OCI-LY3 (cell line): Measurements from ENCODE around the gene NUP188.
"Not testable (repeated sequence)": the region's sequence is repeated elsewhere in the genome, so short reads cannot be mapped to it uniquely, and the experiment has no call there.

Experiments
- H2AFZ ChIP-seq: fragments of 200-600, 300-600 bp; shearing (Covaris generic); 2 replicates; pipeline ENCODE4 v1.6.0; 2014; ENCODE audit warnings: antibody characterized with exemption, low read depth, low read length
- H3K27ac ChIP-seq: fragments of 200-600, 300-600 bp; sonication (generic); 2 replicates; pipeline ENCODE4 v1.5.1; 2014; ENCODE audit warnings: mild to moderate bottlenecking, low read length, moderate library complexity, mixed read lengths
- H3K27me3 ChIP-seq: fragments of 200-600, 300-600 bp; sonication (generic); 2 replicates; pipeline ENCODE4 v1.6.1; 2014; ENCODE audit warnings: low read depth, low read length, mixed read lengths
- H3K36me3 ChIP-seq: fragments of 200-600, 300-600 bp; sonication (generic); replicated peaks from 2 replicates; pipeline ENCODE3; 2014; ENCODE audit warnings: low read depth, low read length, mixed read lengths
- H3K4me1 ChIP-seq: fragments of 300-600, 200-600 bp; sonication (generic); 2 replicates; pipeline ENCODE4 v1.6.1; 2014; ENCODE audit warnings: low read length, mixed read lengths
- H3K4me2 ChIP-seq: fragments of 200-600, 300-600 bp; sonication (generic); 2 replicates; pipeline ENCODE4 v1.6.1; 2014; ENCODE audit warnings: low read length, mixed read lengths
- H3K4me3 ChIP-seq: fragments of 300-600, 200-600 bp; sonication (generic); 2 replicates; pipeline ENCODE4 v1.5.1; 2014; ENCODE audit warnings: antibody characterized with exemption, mild to moderate bottlenecking, low read length, moderate library complexity
- H3K79me2 ChIP-seq: fragments of 300-600, 200-600 bp; shearing (Covaris generic); 2 replicates; pipeline ENCODE4 v1.6.1; 2014; ENCODE audit warnings: mild to moderate bottlenecking, low read length, mixed read lengths
- H3K9ac ChIP-seq: fragments of 300-600, 200-600 bp; shearing (Covaris generic); 2 replicates; pipeline ENCODE4 v1.6.0; 2014; ENCODE audit warnings: mild to moderate bottlenecking, low read length, moderate library complexity
- H3K9me3 ChIP-seq: fragments of 200-600, 300-600 bp; shearing (Covaris generic); 2 replicates; pipeline ENCODE4 v1.6.1; 2014; ENCODE audit warnings: low read length, mixed read lengths; ENCODE audit not compliant: insufficient read depth
- H4K20me1 ChIP-seq: fragments of 200-600, 300-600 bp; sonication (generic); 2 replicates; pipeline ENCODE4 v1.6.1; 2016; ENCODE audit warnings: low read length, mixed read lengths; ENCODE audit not compliant: insufficient read depth
- CTCF ChIP-seq: fragments of 200-600, 300-600 bp; sonication (generic); IDR thresholded peaks from 2 replicates; pipeline ENCODE4 v1.5.1; 2014; ENCODE audit warnings: antibody characterized with exemption, low read length, low read depth
- EZH2phosphoT487 ChIP-seq: fragments of 200-600 bp; shearing (Covaris generic); IDR thresholded peaks from 2 replicates; pipeline ENCODE4 v1.6.1; 2018; ENCODE audit warnings: antibody characterized with exemption, mixed run types, low read depth

NUP188 gene

GRCh38 chr9:128940271-128940921, 7.1 kb upstream of the NUP188 start:
- TF ChIP-seq EZH2phosphoT487 (no peak), CTCF (no peak)
- Histone ChIP-seq H3K36me3 (no peaks in the 10 kb centered on the region), H3K4me1 (no peaks in the 10 kb centered on the region), H3K4me2 (no peak overlapping the region), H3K79me2 (no peaks in the 10 kb centered on the region), H4K20me1 (no peaks in the 10 kb centered on the region), H2AFZ (no peak overlapping the region), H3K27me3 (no peaks in the 10 kb centered on the region), H3K9ac (no peak overlapping the region), H3K9me3 (no peaks in the 10 kb centered on the region), H3K4me3 (no peak overlapping the region), H3K27ac (no peak overlapping the region)

DNA sequence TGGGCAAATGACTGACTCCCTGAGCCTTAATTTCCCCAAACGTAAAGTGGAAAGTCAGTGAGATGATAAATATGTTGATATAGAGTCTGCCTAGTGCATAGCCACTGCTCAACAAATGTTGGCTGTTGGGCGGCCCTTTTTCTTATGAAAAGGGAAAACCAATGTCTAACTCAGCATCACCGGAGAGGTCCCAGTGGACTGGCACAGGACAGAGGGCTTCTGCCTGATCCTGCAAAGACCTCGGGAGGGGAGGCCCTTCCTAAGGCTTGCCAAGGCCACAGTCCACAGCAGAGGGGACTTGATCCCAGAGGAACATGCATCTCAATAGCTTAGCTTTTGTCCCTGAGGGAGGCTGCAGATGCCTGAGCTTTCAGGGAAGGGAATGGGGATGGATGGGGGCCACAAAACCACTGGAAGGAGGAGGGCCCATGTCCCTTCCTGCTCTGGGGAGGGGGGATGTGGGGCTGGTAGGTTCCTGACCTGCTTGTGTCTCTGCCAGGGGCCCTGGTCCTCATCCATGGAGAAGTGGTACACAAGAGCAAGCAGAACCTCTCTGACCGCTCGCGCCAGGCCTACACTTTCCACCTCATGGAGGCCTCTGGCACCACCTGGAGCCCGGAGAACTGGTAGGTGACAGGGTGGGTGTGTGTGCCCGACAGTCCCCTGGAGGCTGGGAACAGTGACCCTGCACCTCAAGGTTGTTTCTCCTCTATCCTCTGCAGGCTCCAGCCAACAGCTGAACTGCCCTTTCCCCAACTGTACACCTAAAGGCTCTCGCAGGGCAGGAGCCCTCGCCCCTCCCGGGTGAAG, 6.3 kb upstream of the NUP188 start:
- Histone ChIP-seq H2AFZ (no peak overlapping the region), H3K36me3 (no peaks in the 10 kb centered on the region), H3K4me3 (no peak overlapping the region), H3K27ac (no peak overlapping the region), H3K79me2 (no peaks in the 10 kb centered on the region), H3K4me1 (no peaks in the 10 kb centered on the region), H3K4me2 (no peak overlapping the region), H3K27me3 (no peaks in the 10 kb centered on the region), H3K9me3 (no peaks in the 10 kb centered on the region), H4K20me1 (no peaks in the 10 kb centered on the region), H3K9ac (no peak overlapping the region)
- TF ChIP-seq EZH2phosphoT487 (no peak), CTCF (no peak)

DNA sequence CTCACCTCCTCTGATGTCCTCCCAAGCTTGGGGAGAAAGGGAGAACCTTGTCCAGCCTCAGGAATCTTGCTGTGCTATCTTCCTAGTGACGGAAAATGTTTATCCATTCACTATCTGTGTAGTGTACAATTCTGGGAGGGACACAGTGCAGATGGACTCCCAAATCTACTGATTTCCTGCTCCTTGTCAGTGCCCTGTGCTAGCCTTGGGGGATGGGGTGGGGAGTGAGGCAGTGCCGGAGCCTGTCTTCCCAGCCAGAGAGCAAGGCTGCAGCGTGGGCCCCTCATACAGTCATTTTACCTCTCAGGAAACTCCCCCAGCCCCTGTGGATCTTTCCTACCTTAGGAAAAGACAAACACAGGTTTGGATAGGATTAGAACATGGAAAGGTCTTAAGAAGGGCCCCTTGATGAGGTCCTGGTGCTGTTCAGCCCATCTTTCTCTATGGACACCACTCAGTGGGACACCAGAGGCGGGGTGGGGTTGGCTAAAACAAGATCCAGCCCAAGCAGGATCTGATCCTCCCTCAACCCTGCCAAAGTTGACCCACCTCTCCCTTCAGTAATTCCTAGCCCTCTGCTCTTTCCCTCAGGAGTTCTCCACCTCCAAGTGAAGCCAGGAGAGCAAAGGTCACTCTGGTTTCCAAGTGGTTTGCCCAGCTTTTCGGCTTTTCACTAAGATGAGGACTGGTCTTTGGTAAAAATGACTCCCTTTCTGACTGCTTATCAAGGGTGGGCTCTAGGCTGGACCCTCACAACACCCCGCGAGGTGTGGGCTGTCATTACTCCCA, 3.5 kb upstream of the NUP188 start:
- no peaks in the 10 kb centered on the region for H3K36me3 ChIP-seq
- H3K4me3 ChIP-seq = no peak overlapping the region
- TF ChIP-seq EZH2phosphoT487 (no peak), CTCF (no peak)
- no peaks in the 10 kb centered on the region for H4K20me1 ChIP-seq
- H3K4me2 ChIP-seq = no peak overlapping the region
- H3K27me3 ChIP-seq = no peaks in the 10 kb centered on the region
- no peak overlapping the region for H3K27ac ChIP-seq
- no peak overlapping the region for H2AFZ ChIP-seq
- H3K4me1 ChIP-seq = peaks cover 5% of the 10 kb centered on the region
- H3K9ac ChIP-seq = no peak overlapping the region
- H3K9me3 ChIP-seq = no peaks in the 10 kb centered on the region
- H3K79me2 ChIP-seq = peaks cover 14% of the 10 kb centered on the region

DNA sequence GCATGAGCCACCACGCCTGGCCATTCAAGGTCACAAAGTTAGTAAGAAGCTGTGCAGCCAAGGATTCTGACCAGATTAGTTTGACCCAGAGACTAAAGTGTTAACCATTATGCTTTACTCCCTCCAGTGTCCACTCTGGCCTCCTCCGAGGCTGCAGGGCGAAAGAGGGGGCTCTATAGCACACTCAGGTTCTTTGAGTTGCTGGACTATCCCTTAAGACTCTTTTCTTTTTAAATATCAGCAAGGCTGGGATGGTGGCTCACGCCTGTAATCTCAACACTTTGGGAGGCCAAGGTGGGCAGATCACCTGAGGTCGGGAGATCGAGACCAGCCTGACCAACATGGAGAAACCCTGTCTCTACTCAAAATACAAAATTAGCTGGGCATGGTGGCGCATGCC, 2.5 kb upstream of the NUP188 start:
- not testable (repeated sequence) for H3K27me3 ChIP-seq, H3K36me3 ChIP-seq, H3K4me3 ChIP-seq, H3K27ac ChIP-seq, H3K4me2 ChIP-seq, H3K4me1 ChIP-seq, H3K9ac ChIP-seq, H2AFZ ChIP-seq, H4K20me1 ChIP-seq, H3K9me3 ChIP-seq
- peaks cover 14% of the 10 kb centered on the region for H3K79me2 ChIP-seq
